GM21367 (cell line): ENCODE results near the gene LCN15.
"Not testable (repeated sequence)": the region's sequence is repeated elsewhere in the genome, so short reads cannot be mapped to it uniquely, and the experiment has no call there.

Experiments used
- ATAC-seq: cut with Tn5 transposase; IDR thresholded peaks from one replicate; pipeline ENCODE4 v1.9.1; 2021; ENCODE audit not compliant: unreplicated experiment

LCN15 gene

DNA sequence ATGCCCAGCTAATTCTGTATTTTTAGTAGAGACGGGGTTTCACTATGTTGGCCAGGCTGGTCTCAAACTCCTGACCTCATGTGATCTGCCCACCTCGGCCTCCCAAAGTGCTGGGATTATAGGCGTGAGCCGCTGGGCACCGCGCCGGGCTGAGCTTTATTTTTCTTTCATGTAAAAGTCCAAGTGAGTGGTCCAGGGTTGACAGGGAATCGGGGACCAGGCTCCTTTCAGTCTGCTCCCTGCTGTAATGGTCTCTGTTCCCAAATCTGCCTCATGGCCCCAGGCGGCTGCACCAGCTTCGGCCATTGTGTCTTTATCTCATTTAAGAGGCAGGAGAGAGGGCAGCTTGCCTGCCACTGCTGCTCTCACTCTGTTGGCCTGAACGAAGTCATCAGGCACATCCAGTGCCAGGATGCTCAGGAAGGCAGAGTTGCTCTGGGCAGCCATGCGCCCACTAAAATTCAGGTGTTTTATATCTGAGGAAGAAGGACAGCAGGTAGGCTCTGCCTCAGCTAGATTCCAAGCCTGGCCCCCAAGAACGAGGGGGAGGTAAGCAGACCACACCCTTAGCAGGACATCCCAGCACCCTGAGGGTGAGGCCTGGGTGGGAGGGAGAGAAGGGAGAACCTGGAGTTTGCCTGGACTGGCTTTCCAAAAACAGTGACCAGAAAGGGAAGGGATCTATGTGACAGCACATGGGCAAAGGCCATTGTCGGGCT is 30.1 kb upstream of the LCN15 start:
- no peak for ATAC-seq

DNA sequence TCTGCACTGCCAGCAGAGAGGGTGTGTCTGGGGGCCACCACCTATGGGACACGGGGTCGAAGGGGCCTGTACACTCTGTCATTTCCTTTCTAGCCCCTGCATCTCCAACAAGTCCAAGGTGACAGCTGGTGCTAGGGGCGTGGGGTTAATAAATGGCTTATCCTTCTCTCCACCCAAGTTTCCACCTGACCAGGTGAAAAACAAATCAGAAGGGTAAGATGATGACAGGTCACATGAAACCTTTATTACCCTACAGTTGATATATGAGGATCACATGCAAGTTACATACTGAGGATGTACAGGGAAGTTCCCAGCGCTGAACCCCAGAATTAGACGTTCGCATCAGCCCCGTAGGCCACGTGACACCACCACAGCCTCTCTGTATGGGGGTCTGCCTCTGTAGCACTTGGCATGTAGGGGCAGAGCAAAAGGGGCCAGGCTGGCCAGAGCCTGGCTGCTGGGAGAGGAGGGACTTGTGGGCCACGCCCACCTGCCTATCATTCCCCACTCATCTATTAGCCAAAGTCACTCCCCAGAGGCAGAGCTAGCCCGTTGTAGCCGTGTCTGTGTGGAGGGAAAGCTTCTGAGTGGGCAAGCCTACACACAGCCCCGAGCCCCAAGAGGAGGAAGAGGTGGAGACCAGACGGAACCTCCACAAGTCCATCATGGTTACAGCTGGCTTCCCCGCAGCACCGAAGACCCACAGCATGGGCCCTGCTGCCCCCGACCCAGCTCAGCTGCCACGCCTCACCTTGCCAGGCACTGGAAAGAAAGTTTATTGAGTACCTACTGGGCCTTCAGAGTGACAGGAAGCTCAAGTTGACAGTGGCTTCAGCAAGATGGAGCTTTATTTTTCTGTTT is 29.0 kb upstream of the LCN15 start:
- ATAC-seq, result no peak

DNA sequence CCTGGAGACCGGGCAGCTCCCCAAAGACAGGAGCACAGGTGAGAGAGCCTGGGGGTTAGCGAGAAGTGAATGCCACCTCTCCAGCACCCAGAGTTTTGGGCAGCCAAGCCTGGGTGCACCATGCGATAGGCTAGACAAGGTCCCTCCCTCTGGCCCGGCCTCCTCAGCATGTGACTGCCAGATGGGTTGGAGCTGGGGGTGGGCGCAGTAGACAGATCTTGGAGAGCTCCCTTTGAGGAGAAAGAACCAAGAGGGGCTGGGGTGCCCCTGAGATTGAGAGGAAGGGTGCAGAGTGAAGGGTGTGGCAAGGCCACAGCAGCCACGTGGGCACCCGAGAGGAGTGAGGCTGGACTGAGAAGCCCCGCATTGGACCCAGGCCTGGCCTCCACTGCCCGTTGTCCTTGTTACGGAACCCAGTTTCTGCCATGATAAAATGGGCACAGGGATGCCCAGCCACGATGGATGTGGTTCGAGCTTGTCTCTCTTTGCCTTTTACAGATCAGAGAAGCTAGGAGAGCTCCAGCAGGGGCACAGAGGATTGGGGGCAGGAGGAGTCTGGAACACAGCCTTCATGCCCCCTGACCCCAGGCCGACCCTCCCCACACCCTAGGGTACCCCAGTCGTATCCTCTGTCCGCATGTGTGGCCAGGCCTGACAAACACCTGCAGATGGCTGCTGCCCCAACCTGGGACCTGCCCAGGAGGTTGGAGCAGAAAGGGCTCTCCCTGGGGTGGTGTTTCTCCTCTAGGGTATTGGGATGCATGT is 28.2 kb upstream of the LCN15 start:
- ATAC-seq, result no peak

- peak; percentile 18 for ATAC-seq
Observed at GRCh38 chr9:136791516-136792276, 27.4 kb upstream of the LCN15 start.

DNA sequence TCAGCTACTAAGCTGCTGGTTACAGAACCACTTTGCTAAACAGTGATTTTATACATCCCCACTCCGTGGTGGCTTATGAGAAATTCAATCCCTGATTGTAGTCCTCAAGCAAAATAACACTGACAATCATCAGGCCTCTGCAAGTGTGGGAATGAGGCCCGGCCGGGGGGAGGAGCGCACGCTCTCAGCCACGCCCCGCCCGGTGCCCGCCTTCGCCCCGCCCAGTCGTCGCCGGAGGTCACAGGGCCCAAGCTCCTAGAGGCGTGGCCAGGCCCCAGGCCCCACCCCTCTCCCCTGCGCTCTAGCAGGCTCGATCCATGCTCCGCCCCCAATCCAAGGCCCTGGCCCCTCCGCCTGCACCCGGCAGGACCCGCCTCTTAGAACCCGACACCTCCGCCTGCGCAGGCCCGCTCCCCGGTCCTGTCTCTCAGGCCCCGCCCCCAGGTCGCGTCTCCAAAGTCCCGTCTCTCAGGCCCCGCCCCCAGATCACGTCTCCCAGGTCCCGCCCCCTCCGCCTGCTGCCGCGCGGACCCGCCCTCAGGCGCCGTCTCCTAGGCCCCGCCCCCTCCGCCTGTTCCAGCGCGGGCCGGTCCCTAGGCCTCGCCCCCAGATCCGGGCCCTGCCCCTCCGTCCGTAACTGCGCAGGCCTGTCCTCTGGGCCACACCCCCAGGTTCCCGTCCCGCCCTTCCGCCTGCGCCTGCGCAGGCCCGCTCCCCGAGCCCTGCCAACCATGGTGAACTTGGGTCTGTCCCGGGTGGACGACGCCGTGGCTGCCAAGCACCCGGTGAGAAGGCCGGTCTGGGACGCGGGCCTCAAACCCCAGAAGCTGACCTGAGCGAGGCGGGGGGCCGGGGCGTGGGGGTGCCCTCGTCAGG is 26.6 kb upstream of the LCN15 start, which contains the start of gene TMEM141:
Gene TMEM141 (plus strand): TSS at position 705 of the 876 bp plus-strand sequence. CDS start 27 bp downstream, at position 732.
- ATAC-seq, result peak; percentile 78

GRCh38 chr9:136789523-136789937 is 25.2 kb upstream of the LCN15 start:
- no peak for ATAC-seq

DNA sequence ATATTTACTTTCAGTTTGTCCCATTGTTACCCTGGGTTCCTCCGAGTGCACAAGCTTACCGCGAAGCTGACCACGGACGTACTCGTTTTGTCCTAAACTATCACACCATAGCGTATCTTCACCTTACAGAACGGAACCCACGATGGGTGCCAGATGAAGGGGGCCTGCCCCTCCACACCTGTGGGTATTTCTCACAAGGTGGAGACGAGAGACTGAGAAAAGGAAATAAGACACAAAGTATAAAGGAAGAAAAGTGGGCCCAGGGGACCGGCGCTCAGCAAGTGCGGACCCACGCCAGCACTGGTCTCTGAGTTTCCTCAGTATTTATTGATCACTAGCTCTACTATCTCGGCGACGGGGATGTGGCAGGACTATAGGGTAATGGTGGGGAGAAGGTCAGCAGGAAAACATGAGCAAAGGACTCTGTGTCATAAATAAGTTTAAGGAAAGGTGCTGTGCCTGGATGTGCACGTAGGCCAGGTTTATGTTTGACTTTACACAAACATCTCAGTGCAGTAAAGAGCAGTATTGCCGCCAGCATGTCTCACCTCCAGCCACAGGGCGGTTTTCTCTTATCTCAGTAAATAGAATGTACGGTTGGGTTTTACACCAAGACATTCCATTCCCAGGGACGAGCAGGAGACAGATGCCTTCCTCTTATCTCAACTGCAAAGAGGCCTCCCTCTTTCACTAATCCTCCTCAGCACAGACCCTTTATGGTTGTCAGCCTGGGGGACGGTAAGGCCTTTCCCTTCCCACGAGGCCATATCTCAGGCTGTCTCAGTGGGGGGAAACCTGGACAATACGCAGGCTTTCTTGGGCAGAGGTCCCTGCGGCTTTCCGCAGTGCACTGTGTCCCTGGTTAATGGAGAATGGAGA is 24.6 kb upstream of the LCN15 start:
- ATAC-seq, result not testable (repeated sequence)

- ATAC-seq, result no peak
Observed at GRCh38 chr9:136787690-136788400, 23.5 kb upstream of the LCN15 start.

- ATAC-seq, result not testable (repeated sequence)
Observed at GRCh38 chr9:136786983-136787382, 22.7 kb upstream of the LCN15 start.

DNA sequence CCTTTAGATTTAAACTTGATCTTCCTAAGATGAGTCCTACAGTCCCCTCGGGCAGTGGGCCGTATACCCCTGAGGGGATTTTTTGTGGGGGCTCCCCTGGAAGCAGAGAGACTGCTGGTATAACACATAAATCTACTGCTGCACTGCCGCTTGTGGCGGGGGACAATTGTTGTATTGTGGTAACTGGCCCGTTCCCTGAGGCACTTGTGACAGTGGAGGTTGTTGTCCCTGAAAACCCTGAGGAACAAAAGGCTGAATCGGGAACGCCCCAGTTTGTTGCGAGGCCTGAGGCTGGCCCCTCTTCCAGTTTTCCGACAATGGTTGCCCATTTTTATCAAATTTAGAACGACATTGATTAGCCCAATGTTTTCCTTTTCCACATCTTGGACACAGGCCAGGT is 22.1 kb upstream of the LCN15 start:
- no peak for ATAC-seq

DNA sequence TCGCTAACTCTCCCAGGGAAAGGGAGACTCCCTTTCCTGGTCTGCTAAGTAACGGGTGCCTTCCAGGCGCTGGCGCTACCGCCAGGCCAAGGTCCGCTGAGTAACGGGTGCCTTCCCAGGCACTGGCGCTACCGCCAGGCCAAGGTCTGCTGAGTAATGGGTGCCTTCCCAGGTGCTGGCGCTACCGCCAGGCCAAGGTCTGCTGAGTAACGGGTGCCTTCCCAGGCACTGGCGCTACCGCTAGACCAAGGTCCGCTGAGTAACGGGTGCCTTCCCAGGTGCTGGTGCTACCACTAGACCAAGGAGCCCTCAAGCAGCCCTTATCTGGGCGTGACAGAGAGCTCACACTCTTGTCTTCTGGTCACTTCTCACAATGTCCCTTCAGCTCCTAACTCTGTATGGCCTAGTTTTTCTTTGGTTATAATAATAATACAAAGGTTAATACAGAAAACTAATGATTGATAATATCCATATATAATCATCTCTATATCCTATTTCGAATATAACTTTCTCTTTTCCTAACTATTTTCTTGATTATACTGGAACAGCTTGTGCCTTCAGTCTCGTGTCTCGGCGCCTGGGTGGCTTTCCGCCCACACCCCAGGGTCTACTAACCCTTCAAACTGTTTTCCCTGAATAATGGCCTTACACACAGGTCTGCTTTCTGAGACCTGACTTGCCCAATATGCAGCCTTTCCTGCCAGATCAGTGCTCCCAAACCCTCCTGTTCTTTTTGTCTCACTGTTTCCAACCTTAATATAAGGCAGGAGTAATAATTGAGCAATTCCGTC is 21.4 kb upstream of the LCN15 start:
- not testable (repeated sequence) for ATAC-seq

DNA sequence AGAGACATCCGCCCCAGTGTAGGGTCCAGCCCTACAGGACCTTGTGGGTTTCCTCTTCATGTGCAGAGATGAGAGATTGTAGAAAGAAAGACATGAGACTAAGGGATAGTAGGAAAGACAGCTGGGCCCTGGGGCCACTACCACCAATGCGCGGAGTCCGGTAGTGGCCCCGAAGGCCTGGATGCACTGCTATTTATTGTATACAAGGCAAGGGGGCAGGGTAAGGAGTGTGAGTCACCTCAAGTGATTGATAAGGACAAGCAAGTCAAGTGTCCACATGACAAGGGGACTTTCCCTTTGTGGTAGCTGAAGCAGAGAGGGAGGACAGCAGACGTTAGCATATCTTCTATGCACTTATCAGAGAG is 20.7 kb upstream of the LCN15 start:
- ATAC-seq, result no peak

- no peak for ATAC-seq
Observed at GRCh38 chr9:136784249-136784996, 20.1 kb upstream of the LCN15 start.

DNA sequence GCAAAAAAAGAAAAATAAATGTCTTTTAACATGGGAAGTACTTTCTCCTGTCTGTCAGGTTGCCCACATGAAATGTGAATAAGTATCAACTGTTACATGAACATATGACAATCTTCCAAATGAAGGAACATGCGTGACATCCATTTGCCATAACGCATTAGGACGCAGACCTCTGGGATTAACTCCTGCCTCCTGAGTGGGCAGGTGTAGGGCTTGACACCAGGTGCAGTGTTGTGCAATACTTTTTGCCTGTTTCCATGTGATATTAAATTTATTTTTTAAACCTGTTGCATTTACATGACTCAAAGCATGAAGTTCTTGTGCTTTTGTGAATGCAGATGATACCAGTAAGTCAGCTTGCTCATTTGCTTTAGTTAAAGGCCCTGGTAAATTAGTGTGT is 18.1 kb upstream of the LCN15 start:
- no peak for ATAC-seq

GRCh38 chr9:136779808-136780207 is 15.5 kb upstream of the LCN15 start:
- ATAC-seq, result no peak

DNA sequence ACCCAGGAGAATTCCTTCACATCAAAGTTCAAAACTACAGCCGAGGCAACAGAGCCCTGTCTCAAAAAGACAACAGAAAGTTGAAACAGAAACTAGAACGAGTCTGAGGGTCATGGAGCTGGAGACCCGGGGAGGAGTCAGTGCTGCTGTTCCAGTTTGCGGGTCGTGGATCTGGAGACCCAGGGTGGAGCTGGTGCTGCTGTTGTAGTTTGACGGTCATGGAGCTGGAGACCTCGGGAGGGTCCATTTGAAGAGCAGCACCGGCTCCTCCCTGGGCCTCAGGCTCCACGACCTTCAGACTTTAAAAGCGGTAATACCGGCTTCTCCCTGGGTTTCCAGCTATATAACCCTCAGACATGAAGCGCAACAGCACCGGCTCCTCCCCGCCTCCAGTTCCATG is 13.0 kb upstream of the LCN15 start:
- ATAC-seq, result no peak

- no peak for ATAC-seq
Observed at GRCh38 chr9:136776947-136777346, 12.6 kb upstream of the LCN15 start.
